MCF 10A (cell line): ENCODE data around the gene ARHGEF18. TPM values are rescaled to one million over a fixed set of nuclear protein-coding genes. Genes with fewer than 3 reads are reported as not detected.

Source experiments
- BruUV-seq: library from RNA; stranded (reverse); fragments of 400-500 nt; replicated peaks from 2 replicates; lab custom pipeline; 2021; lab: Mats Ljungman, UMichigan
- CTCF ChIA-PET: fragments of 300-600 bp; sonication (Branson Sonifier 250); formaldehyde crosslinking; extraction: SDS; loops from one replicate; lab custom pipeline; 2021; ENCODE audit warnings: antibody characterized with exemption, inconsistent platforms; lab: Yijun Ruan, JAX
- POLR2A ChIA-PET: fragments of 300-600, 350-650 bp; sonication (Branson Sonifier 250); formaldehyde crosslinking; extraction: SDS; loops from one replicate; lab custom pipeline; 2020; ENCODE audit warnings: antibody characterized with exemption, inconsistent platforms; lab: Yijun Ruan, JAX
- DNase-seq: peaks from one replicate; pipeline ENCODE4 v3.0.0-alpha.2; 2018; ENCODE audit not compliant: unreplicated experiment
- H3K27ac Mint-ChIP-seq: one replicate; pipeline ENCODE4 v1.8.0; 2022; ENCODE audit warnings: mild to moderate bottlenecking, low read depth, mixed read lengths; ENCODE audit not compliant: unreplicated experiment
- H3K27me3 Mint-ChIP-seq: one replicate; pipeline ENCODE4 v1.8.0; 2022; ENCODE audit warnings: mixed read lengths; ENCODE audit not compliant: insufficient read depth, unreplicated experiment
- H3K36me3 Mint-ChIP-seq: one replicate; pipeline ENCODE4 v1.8.0; 2022; ENCODE audit warnings: mild to moderate bottlenecking, moderate library complexity, mixed read lengths; ENCODE audit not compliant: insufficient read depth, unreplicated experiment
- H3K4me1 Mint-ChIP-seq: one replicate; pipeline ENCODE4 v1.8.0; 2022; ENCODE audit warnings: mixed read lengths; ENCODE audit not compliant: insufficient read depth, unreplicated experiment
- H3K4me3 Mint-ChIP-seq: one replicate; pipeline ENCODE4 v1.8.0; 2022; ENCODE audit warnings: mild to moderate bottlenecking, moderate library complexity, mixed read lengths; ENCODE audit not compliant: unreplicated experiment
- H3K9me3 Mint-ChIP-seq: one replicate; pipeline ENCODE4 v1.8.0; 2022; ENCODE audit warnings: mixed read lengths; ENCODE audit not compliant: unreplicated experiment
- intact Hi-C: fragments of 100-400 bp; cut with micrococcal nuclease; formaldehyde crosslinking; loops from 2 replicates; pipeline ENCODE4 v1.14.1; 2022
- total RNA-seq: library from RNA; stranded (reverse); gene quantifications from 2 replicates; pipeline ENCODE4 v1.2.3, GENCODE V29; 2022
- TF ChIP-seq, protein P1 (sequence below): fragments of 200-600 bp; IDR thresholded peaks from one replicate; pipeline ENCODE4 v1.8.0; 2022; ENCODE audit warnings: antibody characterized with exemption, mild to moderate bottlenecking; ENCODE audit not compliant: unreplicated experiment

Gene ARHGEF18
- total RNA-seq, 1 experiment from 2014 or later, result 31.5 TPM

DNA sequence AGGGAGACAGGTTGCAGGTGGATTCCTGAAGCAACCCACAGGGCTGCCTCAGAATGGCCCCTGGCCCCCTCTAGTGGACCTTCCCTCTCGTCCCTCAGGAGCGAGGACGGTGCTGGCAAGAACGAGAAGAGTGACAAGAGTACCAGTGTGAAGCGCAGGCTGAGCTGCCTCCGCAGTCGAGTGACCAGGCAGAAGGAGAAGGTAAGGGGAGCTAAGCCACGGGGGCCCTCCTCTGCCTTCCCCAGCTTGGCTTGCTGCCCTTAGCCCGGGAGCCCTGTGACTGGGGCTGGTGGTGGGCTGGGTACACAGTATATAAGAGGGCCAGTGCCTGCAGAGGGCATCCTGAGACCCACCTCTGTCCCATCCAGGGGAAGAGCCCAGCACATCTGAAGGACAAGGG, 34.0 kb downstream of the ARHGEF18 start:
- CTCF ChIA-PET, result interaction anchor here (0.6 to 1.3 kb wide), 7 partner anchors 16 to 681 kb away, joined by 3 to 4 read pairs (median 4); no protein-coding TSS in a partner anchor

DNA sequence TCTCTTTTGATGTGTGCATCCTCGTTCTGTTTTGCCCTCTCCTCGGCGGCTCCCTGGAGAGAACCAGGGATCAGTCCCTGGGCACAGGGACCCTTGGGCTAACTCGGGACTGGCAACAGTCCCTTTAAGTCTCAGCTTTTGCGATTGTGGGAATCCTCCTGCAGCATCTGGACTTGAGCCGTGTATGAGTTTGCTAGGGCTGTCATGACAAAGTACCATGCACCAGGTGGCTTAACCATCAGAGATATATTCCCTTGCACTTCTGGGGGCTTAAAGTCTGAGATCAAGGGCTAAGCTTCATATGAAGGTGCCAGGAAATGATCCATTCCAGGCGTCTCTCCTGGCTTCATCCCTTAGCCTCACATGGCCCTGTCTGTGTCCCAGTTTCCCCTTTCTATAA, 34.5 kb downstream of the ARHGEF18 start:
- Mint-ChIP-seq H3K27ac (no peak overlapping the region), H3K4me3 (no peak overlapping the region), H3K36me3 (no peaks in the 10 kb centered on the region), H3K4me1 (peaks cover 12% of the 10 kb centered on the region), H3K9me3 (no peaks in the 10 kb centered on the region), H3K27me3 (no peaks in the 10 kb centered on the region)
- CTCF ChIA-PET, result interaction anchor here (0.6 to 1.3 kb wide), 5 partner anchors 16 to 425 kb away, joined by 3 to 4 read pairs (median 3); no protein-coding TSS in a partner anchor
- no peak for DNase-seq
- TF ChIP-seq, protein P1, sequence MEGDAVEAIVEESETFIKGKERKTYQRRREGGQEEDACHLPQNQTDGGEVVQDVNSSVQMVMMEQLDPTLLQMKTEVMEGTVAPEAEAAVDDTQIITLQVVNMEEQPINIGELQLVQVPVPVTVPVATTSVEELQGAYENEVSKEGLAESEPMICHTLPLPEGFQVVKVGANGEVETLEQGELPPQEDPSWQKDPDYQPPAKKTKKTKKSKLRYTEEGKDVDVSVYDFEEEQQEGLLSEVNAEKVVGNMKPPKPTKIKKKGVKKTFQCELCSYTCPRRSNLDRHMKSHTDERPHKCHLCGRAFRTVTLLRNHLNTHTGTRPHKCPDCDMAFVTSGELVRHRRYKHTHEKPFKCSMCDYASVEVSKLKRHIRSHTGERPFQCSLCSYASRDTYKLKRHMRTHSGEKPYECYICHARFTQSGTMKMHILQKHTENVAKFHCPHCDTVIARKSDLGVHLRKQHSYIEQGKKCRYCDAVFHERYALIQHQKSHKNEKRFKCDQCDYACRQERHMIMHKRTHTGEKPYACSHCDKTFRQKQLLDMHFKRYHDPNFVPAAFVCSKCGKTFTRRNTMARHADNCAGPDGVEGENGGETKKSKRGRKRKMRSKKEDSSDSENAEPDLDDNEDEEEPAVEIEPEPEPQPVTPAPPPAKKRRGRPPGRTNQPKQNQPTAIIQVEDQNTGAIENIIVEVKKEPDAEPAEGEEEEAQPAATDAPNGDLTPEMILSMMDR, result no peak
- intact Hi-C loops, result no loop called here
- POLR2A ChIA-PET, result interaction anchor here (0.6 kb wide), 1 partner anchor 1446 kb away, joined by 3 read pairs; no protein-coding TSS in a partner anchor
- no TSS peak for BruUV-seq

More for the DNA sequence above, 34.0 kb downstream of the ARHGEF18 start:
- TF ChIP-seq, protein P1, result no peak
- H3K27me3 Mint-ChIP-seq, result no peaks in the 10 kb centered on the region
- H3K9me3 Mint-ChIP-seq, result no peaks in the 10 kb centered on the region
- H3K4me3 Mint-ChIP-seq, result no peak overlapping the region
- no peak for DNase-seq
- BruUV-seq, result no TSS peak
- intact Hi-C loops, result no loop called here
- POLR2A ChIA-PET, result interaction anchor here (0.6 kb wide), 1 partner anchor 1445 kb away, joined by 3 read pairs; no protein-coding TSS in a partner anchor
- no peak overlapping the region for H3K27ac Mint-ChIP-seq
- peaks cover 12% of the 10 kb centered on the region for H3K4me1 Mint-ChIP-seq
- H3K36me3 Mint-ChIP-seq, result no peaks in the 10 kb centered on the region

DNA sequence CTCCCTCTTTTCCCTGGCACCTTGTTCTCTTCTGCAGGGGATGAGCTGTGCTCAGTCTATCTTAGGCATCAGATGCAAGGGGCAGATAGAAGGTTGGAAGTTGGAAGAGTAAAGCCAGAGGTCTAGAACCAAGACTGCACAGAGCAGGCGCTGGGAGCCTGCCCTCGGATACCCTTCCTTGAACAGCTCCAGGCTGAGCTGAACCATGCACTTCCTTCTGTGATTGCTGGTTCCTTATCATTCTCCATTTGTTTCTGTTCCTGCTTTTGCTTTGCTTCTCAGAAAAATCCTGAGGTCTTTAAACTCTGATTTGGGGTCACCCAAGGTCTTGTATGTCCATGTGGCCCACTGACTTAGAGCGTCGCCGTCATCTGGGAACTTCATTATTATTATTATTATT, 36.3 kb downstream of the ARHGEF18 start:
- Mint-ChIP-seq H3K27me3 (no peaks in the 10 kb centered on the region), H3K36me3 (no peaks in the 10 kb centered on the region), H3K27ac (no peak overlapping the region), H3K4me3 (no peak overlapping the region), H3K4me1 (peaks cover 12% of the 10 kb centered on the region), H3K9me3 (no peaks in the 10 kb centered on the region)
- no TSS peak for BruUV-seq
- no peak for DNase-seq
- ChIA-PET CTCF (interaction anchor here (0.7 to 1.3 kb wide), 2 partner anchors 31 to 327 kb away, joined by 3 to 4 read pairs; no protein-coding TSS in a partner anchor), POLR2A (no interaction called here)
- TF ChIP-seq, protein P1, result no peak
- intact Hi-C loops, result loop anchor here (5.0 kb wide), 1 partner anchor 152 kb away; the partner anchor contains the start of gene PNPLA6

DNA sequence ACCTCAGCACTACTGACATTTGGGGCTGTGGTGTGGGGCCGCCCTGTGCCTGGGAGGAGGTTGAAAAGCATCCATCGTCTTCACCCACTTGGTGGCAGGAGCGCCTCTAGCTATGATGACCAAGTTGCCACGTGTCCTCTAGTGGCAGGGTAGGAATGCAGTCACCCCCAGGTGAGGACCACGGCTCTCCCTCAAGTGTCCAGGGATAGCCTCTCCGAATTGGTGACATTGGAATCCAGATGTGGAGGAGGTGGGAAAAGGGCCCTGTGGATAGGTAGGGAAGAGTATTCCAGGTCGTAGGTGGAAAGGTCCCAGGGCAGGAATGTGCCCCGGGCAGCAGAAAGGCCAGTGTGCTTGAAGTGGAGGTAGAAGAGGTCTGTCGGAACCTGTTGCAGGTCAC, 37.6 kb downstream of the ARHGEF18 start:
- ChIA-PET POLR2A (interaction anchor here (0.6 kb wide), 1 partner anchor 137 kb away, joined by 3 read pairs; no protein-coding TSS in a partner anchor), CTCF (no interaction called here)
- H3K4me1 Mint-ChIP-seq, result peaks cover 12% of the 10 kb centered on the region
- H3K36me3 Mint-ChIP-seq, result no peaks in the 10 kb centered on the region
- no peak overlapping the region for H3K4me3 Mint-ChIP-seq
- peak; percentile 53 for DNase-seq
- peak overlapping the region; percentile 35 for H3K27ac Mint-ChIP-seq
- TF ChIP-seq, protein P1, result peak; percentile 6
- BruUV-seq, result no TSS peak
- intact Hi-C loops, result loop anchor here (5.0 kb wide), 1 partner anchor 151 kb away; the partner anchor contains the start of gene PNPLA6
- H3K9me3 Mint-ChIP-seq, result no peaks in the 10 kb centered on the region
- H3K27me3 Mint-ChIP-seq, result no peaks in the 10 kb centered on the region
